Psoas muscle (tissue), 8 donors: Measurements from ENCODE around the gene KCNJ10. TPM values are rescaled to one million over a fixed set of nuclear protein-coding genes. Genes with fewer than 3 reads are reported as not detected.

ENCODE experiments used
- ATAC-seq, 4 donors: fragments of 200-7000 bp; cut with Tn5 transposase; one replicate each; pipeline ENCODE4 v1.9.1; 2020; ENCODE audit warnings: moderate library complexity in 3 of 4, mild to moderate bottlenecking in 2 of 4
- DNase-seq, 2 donors: peaks; one replicate each; pipeline ENCODE4 v3.0.0-alpha.2; 2020
- H3K27ac ChIP-seq: fragments of 200-600 bp; one replicate; pipeline ENCODE4 v1.8.0; 2022
- H3K27me3 ChIP-seq, 3 donors: fragments of 200-600 bp in 1 of 3; one replicate each; pipeline versions ENCODE4 v1.6.1 to v1.8.0; 2013 to 2022; ENCODE audit warnings: low read length in 2 of 3, mild to moderate bottlenecking in 2 of 3, moderate library complexity in 1 of 3; ENCODE audit not compliant: insufficient read depth in 3 of 3
- H3K36me3 ChIP-seq, 2 donors: fragments of 200-600 bp in 1 of 2; one replicate each; pipeline versions ENCODE4 v1.6.1 to v1.8.0; 2013 to 2022; ENCODE audit warnings: low read depth in 1 of 2, mild to moderate bottlenecking in 1 of 2, moderate library complexity in 1 of 2; ENCODE audit not compliant: insufficient read depth in 1 of 2
- H3K4me1 ChIP-seq: fragments of 200-600 bp; one replicate; pipeline ENCODE4 v1.8.0; 2022
- H3K4me3 ChIP-seq: fragments of 200-600 bp; one replicate; pipeline ENCODE4 v1.8.0; 2022; ENCODE audit warnings: mild to moderate bottlenecking
- H3K9me3 ChIP-seq: fragments of 200-600 bp; one replicate; pipeline ENCODE4 v1.8.0; 2022
- CTCF ChIP-seq: fragments of 200-600 bp; IDR thresholded peaks from one replicate; pipeline ENCODE4 v1.8.0; 2022; ENCODE audit warnings: antibody characterized with exemption
- WGBS, 3 donors: extraction: QIAGEN DNeasy Blood & Tissue Kit; methylation state at CpG; one replicate each; pipeline versions ENCODE4 v1.1.6 to v1.1.7; 2013; 5-methylcytosine and 5-hydroxymethylcytosine counted together
- intact Hi-C, 2 donors: fragments of 100-400 bp; cut with DNase I; formaldehyde crosslinking; loops; one replicate each; pipeline versions ENCODE4 v1.11.0 to v1.14.2; 2022
- polyA plus RNA-seq, 3 donors: library from polyadenylated mRNA; stranded (reverse); fragments of 200-250 nt; gene quantifications; one replicate each; pipeline ENCODE4 v1.2.3, GENCODE V29; 2013
- total RNA-seq, 4 donors: library from RNA; stranded (reverse); fragmentation: NEBNext Ultra II Directional in 2 of 4; extraction: Animal tissue kit (Norgen Biotek cat#: 25700) in 2 of 4; gene quantifications; one replicate each; pipeline versions ENCODE4 v1.2.1 to v1.2.4, GENCODE V29; 2021 to 2023
- donor health status: healthy with polysubstance abuse.
- donor health status: DM: no; HTN: no; CAD: no; lungs with moderate emphysema.
- donor health status: Bipolar disorder and iron deficiency.
- donor health status: healthy.
- donor health status: DM: yes; HTN: yes; CAD: no.
- donor health status: DM: no; HTN: no; CAD: no.
- donor health status: DM: no; HTN: no; CAD: no.
- donor health status: DM: yes; HTN: yes; CAD: no.

Gene KCNJ10
- total and polyA plus RNA-seq, 7 donors: 0.01 to 0.09 (median 0.05) TPM; not detected in 3

DNA sequence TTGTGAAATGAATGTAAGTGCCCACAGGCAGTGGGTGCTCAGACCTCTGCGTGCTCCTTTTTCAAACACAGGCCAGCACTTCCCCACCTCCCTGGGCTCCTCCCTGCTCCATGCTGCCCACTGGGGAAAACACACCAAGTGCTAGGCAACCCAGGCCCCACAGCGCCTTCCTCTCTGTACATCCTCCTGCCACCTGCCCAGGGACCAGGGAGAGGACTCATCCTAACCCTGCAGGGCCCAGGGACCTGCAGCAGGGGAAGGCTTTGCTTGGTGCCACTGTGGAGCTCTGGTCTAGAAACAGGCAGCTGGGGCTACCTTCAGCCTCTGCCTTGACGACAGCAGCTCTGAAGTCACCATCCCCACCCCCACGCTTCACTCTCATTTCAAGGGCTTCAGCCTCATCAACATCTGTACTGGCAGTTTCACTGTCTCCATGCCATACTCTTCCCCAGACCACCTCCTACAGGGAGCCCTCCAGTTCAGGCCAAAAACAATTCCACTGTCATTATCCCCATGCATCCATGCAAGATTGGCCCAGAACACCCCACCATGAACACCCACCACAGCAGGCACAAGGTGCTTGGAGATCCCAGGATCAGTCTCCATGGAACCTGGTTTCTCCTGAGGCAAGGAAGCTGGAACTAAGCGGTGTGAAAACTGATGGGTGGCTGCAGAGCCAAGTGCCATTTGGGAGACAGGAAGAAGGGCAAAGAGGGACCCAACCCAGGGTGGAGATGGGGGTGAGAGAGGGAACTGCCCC, 27.4 kb upstream of the KCNJ10 start:
- TF ChIP-seq CTCF: no peak
- peak overlapping the region; percentile 84 for H3K27ac ChIP-seq
- H3K4me1 ChIP-seq: peaks cover 40% of the 10 kb centered on the region
- peaks cover 0 to 25% of the 10 kb centered on the region in 2 donors for H3K36me3 ChIP-seq
- WGBS, 3 donors: 73 to 78% (median 73%) methylated on average over 5 of the region's 5 CpGs
- H3K27me3 ChIP-seq: no peaks in the 10 kb centered on the region
- peak overlapping the region; percentile 89 for H3K4me3 ChIP-seq
- intact Hi-C loops: loop anchor here in 1 of 2 donors (5.0 kb wide), 2 partner anchors 110 to 280 kb away; partner anchors contain the start of gene PEA15
- DNase-seq (no peak), ATAC-seq (no peak)
- no peaks in the 10 kb centered on the region for H3K9me3 ChIP-seq

- intact Hi-C loops: loop anchor here in 1 of 2 donors (5.0 kb wide), 2 partner anchors 111 to 281 kb away; partner anchors contain the start of gene PEA15
- WGBS, 3 donors: 68 to 80% (median 71%) methylated on average over 4 of the region's 4 CpGs
- ATAC-seq: peak in 1 of 4 donors; percentile 18
- DNase-seq: peak; percentile 55 to 74
- no peaks in the 10 kb centered on the region for H3K27me3 ChIP-seq
- H3K4me3 ChIP-seq: no peak overlapping the region
- no peaks in the 10 kb centered on the region for H3K9me3 ChIP-seq
- no peak overlapping the region for H3K27ac ChIP-seq
- peaks cover 0 to 33% of the 10 kb centered on the region in 2 donors for H3K36me3 ChIP-seq
- TF ChIP-seq CTCF: no peak
- H3K4me1 ChIP-seq: peaks cover 32% of the 10 kb centered on the region
These were observed 26.5 kb upstream of the KCNJ10 start for GRCh38 chr1:160096274-160097116.

- H3K36me3 ChIP-seq: peaks cover 0 to 35% of the 10 kb centered on the region in 2 donors
- no peak for ATAC-seq
- no peak for DNase-seq
- intact Hi-C loops: loop anchor here in 1 of 2 donors (5.0 kb wide), 2 partner anchors 112 to 282 kb away; partner anchors contain the start of gene PEA15
- H3K27me3 ChIP-seq: no peaks in the 10 kb centered on the region
- no peak overlapping the region for H3K27ac ChIP-seq
- no peaks in the 10 kb centered on the region for H3K9me3 ChIP-seq
- no peak overlapping the region for H3K4me3 ChIP-seq
- H3K4me1 ChIP-seq: peaks cover 28% of the 10 kb centered on the region
- TF ChIP-seq CTCF: no peak
- 87 to 97% (median 92%) methylated on average over 4 of the region's 4 CpGs for WGBS, 3 donors
These were observed 25.6 kb upstream of the KCNJ10 start for GRCh38 chr1:160095382-160096105.

GRCh38 chr1:160094806-160095205, 24.8 kb upstream of the KCNJ10 start:
- no peak for TF ChIP-seq CTCF
- WGBS, 3 donors: 90 to 94% (median 92%) methylated on average over 14 of the region's 14 CpGs
- no peak for ATAC-seq

More at GRCh38 chr1:160094806-160095205, 24.8 kb upstream of the KCNJ10 start:
- Histone ChIP-seq H3K36me3 (peaks cover 0 to 35% of the 10 kb centered on the region in 2 donors), H3K4me3 (no peak overlapping the region), H3K9me3 (no peaks in the 10 kb centered on the region), H3K27ac (no peak overlapping the region), H3K27me3 (no peaks in the 10 kb centered on the region), H3K4me1 (peaks cover 28% of the 10 kb centered on the region)
- intact Hi-C loops: loop anchor here in 1 of 2 donors (5.0 kb wide), 2 partner anchors 112 to 282 kb away; partner anchors contain the start of gene PEA15
- DNase-seq: no peak
